ENCODE measurements around the gene MPV17. TPM values are rescaled to one million over a fixed set of nuclear protein-coding genes. Genes with fewer than 3 reads are reported as not detected.

Gene MPV17
- polyA plus RNA-seq, 2 of the 4 experiments (the other 2 are of a cell fraction) = 67.7 to 130 TPM

DNA sequence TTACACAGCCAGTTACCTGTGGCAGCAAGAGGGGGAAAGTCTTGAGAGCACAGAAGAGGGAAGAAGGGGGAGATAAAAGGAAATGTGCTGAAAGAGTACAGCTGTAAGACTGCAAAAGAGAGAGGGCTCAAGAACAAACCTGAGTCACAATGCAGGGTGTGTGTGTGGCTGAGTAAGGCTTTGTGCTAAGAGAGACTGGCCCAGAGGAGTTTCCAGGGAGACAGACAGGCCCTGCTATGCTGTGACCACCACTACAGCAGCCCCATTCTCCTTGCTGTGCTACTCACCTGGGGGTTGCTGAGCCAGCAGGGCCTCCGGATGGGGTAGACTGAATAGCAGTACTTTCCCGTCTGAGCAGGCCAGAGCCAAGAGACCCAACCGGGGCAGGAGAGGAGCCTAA lies 12.4 kb upstream of the MPV17 start:
- POLR2A ChIA-PET = no interaction called here
- CTCF ChIA-PET = interaction anchor here (0.6 to 5.6 kb wide), 4 partner anchors 8 to 138 kb away, joined by 3 to 25 read pairs (median 4); partner anchors contain the start of genes EIF2B4 and SNX17
- FAIRE-seq = no peak

DNA sequence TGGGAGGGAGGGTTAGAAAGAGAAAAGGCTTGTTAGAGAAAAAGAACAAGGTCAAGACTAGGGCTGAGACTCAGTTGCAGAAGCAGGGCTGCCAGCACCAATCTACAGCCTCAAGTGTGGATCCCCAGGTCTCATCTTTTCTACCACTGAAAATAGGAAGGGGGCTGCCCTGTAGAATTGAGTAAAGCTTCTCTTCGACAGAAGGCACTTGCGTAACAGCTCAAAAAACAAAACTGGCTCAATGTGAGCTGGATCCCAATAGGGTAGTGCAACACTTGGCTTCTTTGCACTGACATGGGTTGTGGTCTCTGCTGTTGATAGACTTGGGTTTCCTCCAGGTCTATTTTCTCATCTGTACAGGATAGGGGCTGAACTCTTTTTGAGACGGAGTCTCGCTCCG lies 1.8 kb upstream of the MPV17 start:
- Histone ChIP-seq H3K4me3 (no peak overlapping the region), H3K9me3 (no peaks in the 10 kb centered on the region), H3K27ac (no peak overlapping the region), H3K4me2 (no peak overlapping the region), H3K4me1 (peaks cover 31% of the 10 kb centered on the region)
- ChIA-PET POLR2A (no interaction called here), CTCF (interaction anchor here (0.8 to 3.1 kb wide), 5 partner anchors 12 to 47 kb away, joined by 3 to 10 read pairs (median 4); partner anchors contain the start of gene SNX17)
- DNase-seq (ENCODE audit: low read depth in 1 of 2, low spot score in 1 of 2) = no peak
- ATAC-seq = no peak
- no peak for FAIRE-seq
- WGBS (ENCODE audit: missing lambda C conversion rate) = 95% methylated on average over 5 of the region's 5 CpGs
- TF ChIP-seq MAFK (IDR thresholded peaks at IDR 0.05; ENCODE audit: partially characterized antibody) (no peak), CEBPB (IDR thresholded peaks at IDR 0.05) (peak in 1 of 2 experiments; percentile 37; a peak in 1 of 4 replicates), SREBF2 (IDR thresholded peaks at IDR 0.05) (no peak), CBX2 (IDR thresholded peaks at IDR 0.05; ENCODE audit: borderline replicate concordance, low read depth) (no peak), ZSCAN20 (CRISPR knock-in tag; IDR thresholded peaks at IDR 0.05) (no peak), RFX5 (IDR thresholded peaks at IDR 0.05) (no peak), EHF (CRISPR knock-in tag; IDR thresholded peaks at IDR 0.05) (no peak), JUNB (IDR thresholded peaks at IDR 0.05) (no peak)

More for the DNA sequence above, 12.4 kb upstream of the MPV17 start:
- TF ChIP-seq JUNB (IDR thresholded peaks at IDR 0.05) = no peak
- no peak for TF ChIP-seq JUN (IDR thresholded peaks at IDR 0.05)
- TF ChIP-seq EP300 (IDR thresholded peaks at IDR 0.05) = no peak
- TF ChIP-seq FOSB (CRISPR knock-in tag; IDR thresholded peaks at IDR 0.05) = no peak
- TF ChIP-seq KDM5A (IDR thresholded peaks at IDR 0.05) = no peak
- Histone ChIP-seq H3K9me3 (no peaks in the 10 kb centered on the region), H3K27ac (no peak overlapping the region), H3K4me2 (no peak overlapping the region), H3K4me3 (no peak overlapping the region), H3K4me1 (no peaks in the 10 kb centered on the region)
- WGBS (ENCODE audit: missing lambda C conversion rate) = 92% methylated on average over 3 of the region's 3 CpGs
- ATAC-seq = peak; percentile 16 to 50; a peak in 4 of 6 replicates
- no peak for DNase-seq (ENCODE audit: low read depth in 1 of 2, low spot score in 1 of 2)

DNA sequence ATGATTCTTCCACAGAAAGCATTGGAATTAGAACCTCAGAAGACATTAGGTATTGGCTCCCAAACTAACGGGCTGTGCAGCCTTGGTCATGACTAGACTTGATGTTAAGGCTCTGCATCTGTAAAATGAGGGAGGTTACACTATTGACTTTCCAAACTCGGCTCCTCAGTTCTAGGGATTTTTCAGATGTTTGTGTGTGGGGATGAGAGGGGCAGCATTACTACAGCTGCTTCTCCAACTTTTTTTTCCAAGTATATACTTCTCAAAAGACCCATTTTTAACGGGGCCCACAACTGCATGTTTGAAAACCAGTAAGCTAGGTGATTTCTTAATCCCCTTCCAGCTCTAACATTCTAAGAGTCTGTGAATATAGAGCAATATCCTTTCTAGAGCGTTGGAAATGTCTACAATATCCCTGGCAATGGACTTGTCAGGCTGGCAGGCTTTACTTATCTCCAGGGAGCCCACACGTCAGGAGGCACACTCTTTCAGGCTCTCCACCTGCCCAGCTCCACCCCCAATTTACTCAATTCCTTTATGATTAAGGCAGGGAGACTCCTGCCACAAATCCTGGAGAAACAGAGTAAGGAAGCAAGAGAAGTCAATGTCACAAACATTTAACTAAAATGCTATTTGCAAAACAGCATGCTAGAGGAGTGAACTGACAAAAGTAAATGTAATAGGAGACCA lies 844 bp upstream of the MPV17 start:
- Histone ChIP-seq H3K4me3 (peak overlapping the region; percentile 58), H3K9me3 (no peaks in the 10 kb centered on the region), H3K4me2 (peak overlapping the region; percentile 82), H3K27ac (peak overlapping the region; percentile 93 to 99), H3K4me1 (peaks cover 31% of the 10 kb centered on the region)
- ATAC-seq = peak in 1 of 2 experiments; percentile 0; a peak in 1 of 6 replicates
- CTCF ChIA-PET = interaction anchor here (0.7 to 12.8 kb wide), 10 partner anchors 14 to 252 kb away, joined by 3 to 171 read pairs (median 4); partner anchors contain the start of genes EIF2B4 and SNX17
- no peak for FAIRE-seq
- no peak for DNase-seq (ENCODE audit: low read depth in 1 of 2, low spot score in 1 of 2)
- POLR2A ChIA-PET = interaction anchor here (1.0 kb wide), 1 partner anchor 45 kb away, joined by 3 read pairs; no protein-coding TSS in a partner anchor
- WGBS (ENCODE audit: missing lambda C conversion rate) = 12% methylated on average over 5 of the region's 5 CpGs
- TF ChIP-seq MAZ (IDR thresholded peaks at IDR 0.05; ENCODE audit: borderline replicate concordance, low read depth, low read length) = no peak
- TF ChIP-seq KDM5A (IDR thresholded peaks at IDR 0.05) = no peak
- TF ChIP-seq MAFK (IDR thresholded peaks at IDR 0.05; ENCODE audit: partially characterized antibody) = no peak
- TF ChIP-seq HOXA7 (CRISPR knock-in tag; IDR thresholded peaks at IDR 0.05) = peak; percentile 60; the same call in 1 of the 2 replicates
- TF ChIP-seq RARB (CRISPR knock-in tag; IDR thresholded peaks at IDR 0.05) = no peak; the same call in 1 of the 2 replicates
- TF ChIP-seq, protein P1, sequence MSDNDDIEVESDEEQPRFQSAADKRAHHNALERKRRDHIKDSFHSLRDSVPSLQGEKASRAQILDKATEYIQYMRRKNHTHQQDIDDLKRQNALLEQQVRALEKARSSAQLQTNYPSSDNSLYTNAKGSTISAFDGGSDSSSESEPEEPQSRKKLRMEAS (IDR thresholded peaks at IDR 0.05) = no peak
- no peak for TF ChIP-seq EHMT2 (IDR thresholded peaks at IDR 0.05; ENCODE audit: low read depth)

DNA sequence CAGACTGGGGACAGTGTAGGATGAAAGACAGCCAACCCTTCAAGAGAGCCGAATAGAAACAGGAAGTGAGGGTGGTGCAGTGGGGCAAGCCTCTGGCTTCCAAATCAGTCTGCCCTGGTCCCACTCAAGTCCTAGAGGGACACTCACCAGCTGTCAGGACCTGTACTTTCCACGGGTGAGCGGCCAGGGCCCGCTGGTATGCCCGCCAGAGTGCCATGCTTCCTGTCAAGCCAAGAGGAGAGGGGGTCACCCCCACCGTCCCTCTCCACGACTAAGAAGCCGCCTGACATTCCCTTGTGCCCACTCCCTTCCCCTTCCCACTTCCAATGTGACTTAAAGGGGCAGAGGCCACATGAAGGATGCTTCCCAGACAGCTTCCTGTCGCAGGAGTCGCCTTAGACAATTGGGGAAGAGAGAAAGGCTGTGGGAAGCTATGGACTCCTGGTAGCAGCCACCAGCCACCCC lies 564 bp downstream of the MPV17 start:
- peak overlapping the region; percentile 82 for H3K4me2 ChIP-seq
- DNase-seq (ENCODE audit: low read depth in 1 of 2, low spot score in 1 of 2) (peak in 1 of 2 experiments; percentile 15), FAIRE-seq (no peak), ATAC-seq (peak; percentile 15 to 20)
- H3K4me1 ChIP-seq = peaks cover 31% of the 10 kb centered on the region
- peak overlapping the region; percentile 58 for H3K4me3 ChIP-seq
- POLR2A ChIA-PET = interaction anchor here (0.8 to 1.2 kb wide), 5 partner anchors 8 to 47 kb away, joined by 3 to 11 read pairs (median 4); partner anchors contain the start of gene GTF3C2
- CTCF ChIA-PET = interaction anchor here (1.0 to 12.8 kb wide), 16 partner anchors 9 to 223 kb away, joined by 3 to 171 read pairs (median 6); partner anchors contain the start of genes EIF2B4, SNX17 and ZNF513
- WGBS (ENCODE audit: missing lambda C conversion rate) = 5% methylated on average over 9 of the region's 10 CpGs
- no peaks in the 10 kb centered on the region for H3K9me3 ChIP-seq
- peak overlapping the region; percentile 93 to 99 for H3K27ac ChIP-seq
- TF ChIP-seq POLR2A (IDR thresholded peaks at IDR 0.05; ENCODE audit: low read length) (no peak), BHLHE40 (IDR thresholded peaks at IDR 0.05; ENCODE audit: low read depth, low read length) (no peak), NPAS2 (CRISPR knock-in tag; IDR thresholded peaks at IDR 0.05; ENCODE audit: borderline replicate concordance) (no peak), RNF2 (IDR thresholded peaks at IDR 0.05; ENCODE audit: borderline replicate concordance, low read depth) (no peak), HEYL (CRISPR knock-in tag; IDR thresholded peaks at IDR 0.05) (no peak), ZFP36 (IDR thresholded peaks at IDR 0.05; ENCODE audit: borderline replicate concordance, partially characterized antibody) (no peak), POLR2AphosphoS2 (conservative IDR thresholded peaks at IDR 0.05; ENCODE audit: low read length) (no peak; the same call in 1 of the 2 replicates), ESRRA (IDR thresholded peaks at IDR 0.05; ENCODE audit: borderline replicate concordance, low read length) (no peak), EHF (CRISPR knock-in tag; IDR thresholded peaks at IDR 0.05) (no peak)
- TF ChIP-seq, protein P2, sequence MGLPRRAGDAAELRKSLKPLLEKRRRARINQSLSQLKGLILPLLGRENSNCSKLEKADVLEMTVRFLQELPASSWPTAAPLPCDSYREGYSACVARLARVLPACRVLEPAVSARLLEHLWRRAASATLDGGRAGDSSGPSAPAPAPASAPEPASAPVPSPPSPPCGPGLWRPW (IDR thresholded peaks at IDR 0.05) = no peak
- TF ChIP-seq, protein P3, sequence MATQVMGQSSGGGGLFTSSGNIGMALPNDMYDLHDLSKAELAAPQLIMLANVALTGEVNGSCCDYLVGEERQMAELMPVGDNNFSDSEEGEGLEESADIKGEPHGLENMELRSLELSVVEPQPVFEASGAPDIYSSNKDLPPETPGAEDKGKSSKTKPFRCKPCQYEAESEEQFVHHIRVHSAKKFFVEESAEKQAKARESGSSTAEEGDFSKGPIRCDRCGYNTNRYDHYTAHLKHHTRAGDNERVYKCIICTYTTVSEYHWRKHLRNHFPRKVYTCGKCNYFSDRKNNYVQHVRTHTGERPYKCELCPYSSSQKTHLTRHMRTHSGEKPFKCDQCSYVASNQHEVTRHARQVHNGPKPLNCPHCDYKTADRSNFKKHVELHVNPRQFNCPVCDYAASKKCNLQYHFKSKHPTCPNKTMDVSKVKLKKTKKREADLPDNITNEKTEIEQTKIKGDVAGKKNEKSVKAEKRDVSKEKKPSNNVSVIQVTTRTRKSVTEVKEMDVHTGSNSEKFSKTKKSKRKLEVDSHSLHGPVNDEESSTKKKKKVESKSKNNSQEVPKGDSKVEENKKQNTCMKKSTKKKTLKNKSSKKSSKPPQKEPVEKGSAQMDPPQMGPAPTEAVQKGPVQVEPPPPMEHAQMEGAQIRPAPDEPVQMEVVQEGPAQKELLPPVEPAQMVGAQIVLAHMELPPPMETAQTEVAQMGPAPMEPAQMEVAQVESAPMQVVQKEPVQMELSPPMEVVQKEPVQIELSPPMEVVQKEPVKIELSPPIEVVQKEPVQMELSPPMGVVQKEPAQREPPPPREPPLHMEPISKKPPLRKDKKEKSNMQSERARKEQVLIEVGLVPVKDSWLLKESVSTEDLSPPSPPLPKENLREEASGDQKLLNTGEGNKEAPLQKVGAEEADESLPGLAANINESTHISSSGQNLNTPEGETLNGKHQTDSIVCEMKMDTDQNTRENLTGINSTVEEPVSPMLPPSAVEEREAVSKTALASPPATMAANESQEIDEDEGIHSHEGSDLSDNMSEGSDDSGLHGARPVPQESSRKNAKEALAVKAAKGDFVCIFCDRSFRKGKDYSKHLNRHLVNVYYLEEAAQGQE (IDR thresholded peaks at IDR 0.05) = no peak
